Adrenal gland (tissue), 12 donors: ENCODE data around the gene YPEL5. TPM values are rescaled to one million over a fixed set of nuclear protein-coding genes. Genes with fewer than 3 reads are reported as not detected.

Experiments used
- DNase-seq, 7 donors: peaks; one replicate each; pipeline ENCODE4 v3.0.0-alpha.2; 2019 to 2020
- H3K27ac ChIP-seq, 5 donors: fragments of 200-600 bp; sonication (generic) in 4 of 5; 1 replicate in 3 of 5; 2 replicates in 2 of 5; pipeline versions ENCODE4 v1.5.1 to v1.8.0; 2016 to 2020; ENCODE audit warnings: mild to moderate bottlenecking in 1 of 5
- H3K27me3 ChIP-seq: fragments of 200-600 bp; 2 replicates; pipeline ENCODE4 v1.8.0; 2021
- H3K36me3 ChIP-seq, 2 donors: fragments of 200-600 bp; replicated peaks in 1 of 2; 1 replicate in 1 of 2; 2 replicates in 1 of 2; pipeline versions ENCODE4 v1.5.1 to v1.8.0; 2018 to 2022
- H3K4me1 ChIP-seq, 2 donors: fragments of 200-600 bp; replicated peaks in 1 of 2; 1 replicate in 1 of 2; 2 replicates in 1 of 2; pipeline versions ENCODE4 v1.5.1 to v1.8.0; 2018 to 2021
- H3K4me3 ChIP-seq, 4 donors: fragments of 200-600 bp; sonication (generic) in 3 of 4; one replicate each; pipeline ENCODE4 v1.5.1; 2016 to 2018
- H3K9me3 ChIP-seq, 3 donors: fragments of 200-600 bp; sonication (generic) in 1 of 3; replicated peaks in 1 of 3; 1 replicate in 2 of 3; 2 replicates in 1 of 3; pipeline versions ENCODE4 v1.5.1 to v1.8.0; 2016 to 2021
- POLR2A ChIP-seq, 2 donors: fragments of 450-650 bp; IDR thresholded peaks; one replicate each; pipeline ENCODE4 v1.6.1; 2017; ENCODE audit warnings: antibody characterized with exemption in 2 of 2, mild to moderate bottlenecking in 2 of 2, moderate library complexity in 1 of 2
- WGBS, 4 donors: extraction: QIAGEN DNeasy Blood & Tissue Kit in 2 of 4; methylation state at CpG; one replicate each; pipeline versions ENCODE4 v1.1.5 to v1.1.7; 2013 to 2017; 5-methylcytosine and 5-hydroxymethylcytosine counted together
- intact Hi-C, 2 donors: fragments of 100-400 bp; cut with DNase I; formaldehyde crosslinking; loops; one replicate each; pipeline versions ENCODE4 v1.14.1 to v1.15.0; 2022 to 2023
- polyA plus RNA-seq, 3 donors: library from polyadenylated mRNA; stranded (reverse); fragments of 200-250 nt in 2 of 3; fragments of 350-450 nt in 1 of 3; fragmentation: Illumina TruSeq in 1 of 3; extraction: RNeasy Lipid Tissue Mini Kit (QIAGEN cat#74804) in 1 of 3; gene quantifications; one replicate each; pipeline ENCODE4 v1.2.3, GENCODE V29; 2013 to 2014
- total RNA-seq, 9 donors: library from RNA; depleted of rRNA in 4 of 9; stranded (reverse); fragments of >200 nt in 4 of 9; fragments of 120-200 nt in 1 of 9; fragmentation: NEBNext Ultra II Directional in 1 of 9; extraction: Animal tissue kit (Norgen Biotek cat#: 25700) in 1 of 9; gene quantifications; one replicate each; pipeline versions ENCODE4 v1.1.0 to v1.2.4, GENCODE V29; 2013 to 2023
- TF ChIP-seq, protein P1 (sequence below), 6 experiments: fragments of 450-650 bp in 4 of 6; fragments of 200-600 bp in 2 of 6; sonication (generic) in 1 of 6; IDR thresholded peaks; 1 replicate in 5 of 6; 2 replicates in 1 of 6; pipeline versions ENCODE4 v1.5.1 to v1.8.0; 2016 to 2021; ENCODE audit warnings: antibody characterized with exemption in 6 of 6, mild to moderate bottlenecking in 2 of 6, moderate library complexity in 1 of 6
- donor health status: healthy with polysubstance abuse.
- donor health status: Bipolar disorder and iron deficiency.
- donor health status: DM: yes; HTN: yes; CAD: no.
- donor health status: DM: no; HTN: no; CAD: no.
- donor health status: DM: no; HTN: no; CAD: no.
- donor health status: DM: yes; HTN: yes; CAD: no.

The YPEL5 gene
- total and polyA plus RNA-seq, 12 donors = 58.5 to 135 (median 84.2) TPM

DNA sequence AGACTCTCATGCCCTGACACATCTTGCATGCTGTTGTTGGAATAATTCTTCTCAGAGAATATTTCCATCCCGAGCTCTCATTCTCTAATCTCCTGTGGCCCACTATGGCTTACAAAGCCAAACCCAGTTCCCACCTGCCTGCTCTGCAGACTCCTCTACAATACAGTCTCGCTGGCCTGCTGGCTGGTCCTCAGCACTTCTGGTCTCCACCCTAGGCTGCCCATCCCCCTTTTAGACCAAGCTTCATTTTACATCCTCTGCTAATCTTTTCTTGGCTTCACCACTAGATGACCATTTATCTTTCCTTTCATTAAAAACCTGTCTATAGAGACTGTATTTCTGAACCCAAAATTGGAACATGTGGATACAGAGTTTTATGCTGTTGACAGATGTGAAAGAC is 42.5 kb upstream of the YPEL5 start:
- DNase-seq = no peak
- Histone ChIP-seq H3K9me3 (no peaks in the 10 kb centered on the region), H3K4me3 (no peak overlapping the region), H3K27ac (no peak overlapping the region), H3K27me3 (no peaks in the 10 kb centered on the region), H3K36me3 (no peaks in the 10 kb centered on the region), H3K4me1 (no peaks in the 10 kb centered on the region)
- WGBS, 4 donors = 68 to 78% (median 73%) methylated on average over 2 of the region's 2 CpGs
- TF ChIP-seq POLR2A (IDR thresholded peaks at IDR 0.05) = no peak
- TF ChIP-seq, protein P1, sequence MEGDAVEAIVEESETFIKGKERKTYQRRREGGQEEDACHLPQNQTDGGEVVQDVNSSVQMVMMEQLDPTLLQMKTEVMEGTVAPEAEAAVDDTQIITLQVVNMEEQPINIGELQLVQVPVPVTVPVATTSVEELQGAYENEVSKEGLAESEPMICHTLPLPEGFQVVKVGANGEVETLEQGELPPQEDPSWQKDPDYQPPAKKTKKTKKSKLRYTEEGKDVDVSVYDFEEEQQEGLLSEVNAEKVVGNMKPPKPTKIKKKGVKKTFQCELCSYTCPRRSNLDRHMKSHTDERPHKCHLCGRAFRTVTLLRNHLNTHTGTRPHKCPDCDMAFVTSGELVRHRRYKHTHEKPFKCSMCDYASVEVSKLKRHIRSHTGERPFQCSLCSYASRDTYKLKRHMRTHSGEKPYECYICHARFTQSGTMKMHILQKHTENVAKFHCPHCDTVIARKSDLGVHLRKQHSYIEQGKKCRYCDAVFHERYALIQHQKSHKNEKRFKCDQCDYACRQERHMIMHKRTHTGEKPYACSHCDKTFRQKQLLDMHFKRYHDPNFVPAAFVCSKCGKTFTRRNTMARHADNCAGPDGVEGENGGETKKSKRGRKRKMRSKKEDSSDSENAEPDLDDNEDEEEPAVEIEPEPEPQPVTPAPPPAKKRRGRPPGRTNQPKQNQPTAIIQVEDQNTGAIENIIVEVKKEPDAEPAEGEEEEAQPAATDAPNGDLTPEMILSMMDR (IDR thresholded peaks at IDR 0.05) = no peak
- intact Hi-C loops = no loop called here

DNA sequence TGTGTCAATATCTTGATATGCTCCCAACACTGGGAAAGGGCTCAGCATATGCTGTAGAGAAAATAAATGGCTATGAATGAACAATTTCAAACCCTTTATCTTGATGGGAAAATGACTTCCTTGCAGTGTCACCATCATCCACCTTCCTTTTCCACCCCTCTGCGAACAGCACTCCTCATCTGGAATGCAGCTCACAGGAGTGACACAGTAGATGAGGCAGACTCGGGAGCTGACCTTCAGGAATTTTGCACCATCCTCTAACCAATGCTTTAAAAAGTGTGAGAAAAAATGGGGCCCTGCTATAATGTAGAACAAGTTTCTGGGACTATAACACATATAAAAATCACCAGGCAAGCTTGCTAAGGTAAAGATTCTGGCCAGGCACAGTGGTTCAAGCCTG is 41.3 kb upstream of the YPEL5 start:
- no peak for DNase-seq
- intact Hi-C loops = no loop called here
- Histone ChIP-seq H3K36me3 (no peaks in the 10 kb centered on the region), H3K27ac (no peak overlapping the region), H3K27me3 (no peaks in the 10 kb centered on the region), H3K9me3 (no peaks in the 10 kb centered on the region), H3K4me3 (no peak overlapping the region), H3K4me1 (no peaks in the 10 kb centered on the region)
- WGBS, 4 donors = 63 to 80% (median 73%) methylated on average over 2 of the region's 2 CpGs
- TF ChIP-seq, protein P1 (IDR thresholded peaks at IDR 0.05) = no peak
- TF ChIP-seq POLR2A (IDR thresholded peaks at IDR 0.05) = no peak

DNA sequence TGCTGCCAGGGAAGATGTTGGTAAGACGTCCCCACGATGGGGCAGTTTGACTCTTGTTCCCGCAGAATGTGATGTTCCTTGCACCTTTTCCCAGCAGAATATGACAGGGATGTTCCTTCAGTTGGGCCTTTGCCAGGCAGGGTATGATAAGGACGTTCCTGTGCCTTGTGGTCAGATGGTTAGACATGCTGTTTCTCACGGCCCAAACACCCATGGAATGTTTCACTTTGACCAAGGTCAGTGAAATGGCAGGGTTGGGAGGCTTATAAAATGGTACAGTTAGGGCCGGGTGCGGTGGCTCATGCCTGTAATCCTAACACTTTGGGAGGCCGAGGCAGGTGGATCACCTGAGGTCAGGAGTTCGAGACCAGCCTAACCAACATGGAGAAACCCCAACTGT is 40.3 kb upstream of the YPEL5 start:
- peak in 3 of 7 donors; percentile 26 to 51 (median 44) for DNase-seq
- Histone ChIP-seq H3K9me3 (no peaks in the 10 kb centered on the region), H3K36me3 (no peaks in the 10 kb centered on the region), H3K4me3 (no peak overlapping the region), H3K27me3 (no peaks in the 10 kb centered on the region), H3K27ac (no peak overlapping the region), H3K4me1 (no peaks in the 10 kb centered on the region)
- no peak for TF ChIP-seq POLR2A (IDR thresholded peaks at IDR 0.05)
- TF ChIP-seq, protein P1 (IDR thresholded peaks at IDR 0.05) = no peak
- intact Hi-C loops = no loop called here
- 71 to 90% (median 78%) methylated on average over 3 to 9 of the region's 9 CpGs for WGBS, 4 donors

DNA sequence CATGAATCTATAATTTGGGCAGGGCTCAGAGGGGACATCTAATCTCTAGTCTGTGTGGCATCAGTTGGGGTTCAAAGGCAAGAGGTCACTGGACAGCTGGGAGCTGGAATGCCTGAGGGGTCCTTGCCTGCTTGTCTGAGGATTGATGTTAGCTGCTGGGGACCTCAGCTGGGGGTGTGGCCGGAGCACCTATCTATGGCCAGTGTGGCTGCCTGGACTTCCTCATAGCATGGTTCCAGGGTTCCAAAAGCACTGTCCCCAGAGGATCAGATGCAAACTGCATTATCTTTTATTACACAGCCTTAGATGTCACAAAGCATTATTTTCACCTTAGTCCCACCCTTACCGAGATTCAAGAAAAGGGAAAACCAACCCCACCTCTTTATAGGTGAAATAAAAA is 38.6 kb upstream of the YPEL5 start:
- 78 to 86% (median 81%) methylated on average over 1 to 2 of the region's 2 CpGs for WGBS, 4 donors
- Histone ChIP-seq H3K27ac (no peak overlapping the region), H3K9me3 (no peaks in the 10 kb centered on the region), H3K36me3 (no peaks in the 10 kb centered on the region), H3K4me3 (no peak overlapping the region), H3K4me1 (no peaks in the 10 kb centered on the region), H3K27me3 (no peaks in the 10 kb centered on the region)
- intact Hi-C loops = no loop called here
- TF ChIP-seq, protein P1 (IDR thresholded peaks at IDR 0.05) = no peak
- TF ChIP-seq POLR2A (IDR thresholded peaks at IDR 0.05) = no peak
- DNase-seq = no peak
